ENCODE results near the gene SAMD5. TPM values are rescaled to one million over a fixed set of nuclear protein-coding genes. Genes with fewer than 3 reads are reported as not detected.

Gene SAMD5
- total RNA-seq, 4 donors from 2014 or later: 0.84 to 3.3 (median 2.3) TPM

DNA sequence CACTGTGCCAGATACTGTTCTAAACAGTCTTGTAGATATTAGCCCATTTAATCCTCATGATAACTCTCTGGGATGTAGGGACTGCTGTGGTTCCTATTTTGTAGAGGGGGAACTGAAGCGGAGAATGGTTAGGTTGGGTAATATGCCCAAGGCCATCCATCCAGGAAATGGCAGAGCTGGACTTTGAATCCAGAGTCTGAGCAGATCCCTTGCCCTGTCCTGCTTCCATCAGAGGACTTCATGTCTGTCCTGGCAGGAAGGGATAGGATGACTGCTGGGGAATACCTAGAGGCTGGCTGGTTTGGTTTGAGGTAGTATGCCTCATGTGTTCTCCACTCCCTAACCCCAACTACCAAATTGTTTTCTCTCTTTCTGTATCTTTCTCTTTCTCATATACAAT lies 44.6 kb downstream of the SAMD5 start:
- TF ChIP-seq EP300 (IDR thresholded peaks at IDR 0.05) (no peak), POLR2A (IDR thresholded peaks at IDR 0.05) (no peak)
- TF ChIP-seq, protein P1, sequence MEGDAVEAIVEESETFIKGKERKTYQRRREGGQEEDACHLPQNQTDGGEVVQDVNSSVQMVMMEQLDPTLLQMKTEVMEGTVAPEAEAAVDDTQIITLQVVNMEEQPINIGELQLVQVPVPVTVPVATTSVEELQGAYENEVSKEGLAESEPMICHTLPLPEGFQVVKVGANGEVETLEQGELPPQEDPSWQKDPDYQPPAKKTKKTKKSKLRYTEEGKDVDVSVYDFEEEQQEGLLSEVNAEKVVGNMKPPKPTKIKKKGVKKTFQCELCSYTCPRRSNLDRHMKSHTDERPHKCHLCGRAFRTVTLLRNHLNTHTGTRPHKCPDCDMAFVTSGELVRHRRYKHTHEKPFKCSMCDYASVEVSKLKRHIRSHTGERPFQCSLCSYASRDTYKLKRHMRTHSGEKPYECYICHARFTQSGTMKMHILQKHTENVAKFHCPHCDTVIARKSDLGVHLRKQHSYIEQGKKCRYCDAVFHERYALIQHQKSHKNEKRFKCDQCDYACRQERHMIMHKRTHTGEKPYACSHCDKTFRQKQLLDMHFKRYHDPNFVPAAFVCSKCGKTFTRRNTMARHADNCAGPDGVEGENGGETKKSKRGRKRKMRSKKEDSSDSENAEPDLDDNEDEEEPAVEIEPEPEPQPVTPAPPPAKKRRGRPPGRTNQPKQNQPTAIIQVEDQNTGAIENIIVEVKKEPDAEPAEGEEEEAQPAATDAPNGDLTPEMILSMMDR (IDR thresholded peaks at IDR 0.05): no peak
- no peak overlapping the region for H3K27ac ChIP-seq
- no peaks in the 10 kb centered on the region for H3K36me3 ChIP-seq
- WGBS, 2 donors: 100% methylated on average over 1 of the region's 1 CpG
- no peak for DNase-seq (ENCODE audit: low spot score in 2 of 2)
- H3K27me3 ChIP-seq: no peaks in the 10 kb centered on the region
- no peak overlapping the region for H3K4me3 ChIP-seq
- H3K9me3 ChIP-seq: no peaks in the 10 kb centered on the region
- H3K4me1 ChIP-seq: no peaks in the 10 kb centered on the region

DNA sequence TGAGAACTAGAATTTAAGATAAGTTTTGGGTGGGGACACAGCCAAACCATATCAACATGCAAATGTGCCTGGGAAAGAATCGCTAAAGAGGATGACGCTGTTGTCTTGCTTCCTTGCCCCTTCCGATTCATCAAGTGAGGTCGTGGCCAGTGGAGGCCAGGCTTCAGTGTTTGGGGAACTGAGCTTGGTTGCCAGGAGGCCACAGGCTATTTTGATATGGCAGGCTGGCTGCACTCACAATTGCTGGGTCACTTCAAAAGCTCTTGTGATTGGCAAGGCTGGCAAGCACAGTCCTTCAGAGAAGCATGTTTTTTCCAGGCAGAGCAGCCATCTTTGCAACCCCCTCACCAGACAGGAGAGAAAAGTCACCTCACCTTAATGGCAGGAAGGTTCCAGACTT lies 45.8 kb downstream of the SAMD5 start:
- H3K27me3 ChIP-seq: no peaks in the 10 kb centered on the region
- DNase-seq (ENCODE audit: low spot score in 2 of 2): no peak
- WGBS, 2 donors: 97 to 99% methylated on average over 4 of the region's 4 CpGs

DNA sequence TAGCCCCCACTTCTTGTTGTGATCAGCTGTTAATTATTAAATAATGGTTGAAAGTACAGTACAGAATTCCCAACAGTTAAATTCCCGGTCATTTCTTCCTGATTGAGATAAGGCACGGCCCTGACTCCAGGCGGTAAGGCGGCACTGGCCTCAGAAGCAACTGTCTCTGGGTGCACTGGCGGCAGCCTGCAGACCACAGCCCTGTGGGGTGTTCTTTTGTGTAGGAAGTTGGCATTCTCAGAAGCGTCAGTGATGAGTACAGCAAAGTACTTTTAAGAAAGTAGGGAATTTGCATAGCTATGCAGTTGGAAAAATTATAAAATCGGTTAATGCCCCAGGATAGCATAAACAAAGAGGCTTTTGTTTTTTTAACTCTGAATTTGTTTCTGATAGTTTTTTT lies 50.5 kb downstream of the SAMD5 start:
- Histone ChIP-seq H3K27ac (peak overlapping the region in 2 of 4 donors; percentile 15 to 58), H3K4me3 (peak overlapping the region in 2 of 4 donors; percentile 1 to 18), H3K4me1 (peaks cover 0 to 11% (median 0%) of the 10 kb centered on the region in 4 donors), H3K27me3 (no peaks in the 10 kb centered on the region), H3K36me3 (no peaks in the 10 kb centered on the region), H3K9me3 (no peaks in the 10 kb centered on the region)
- no peak for DNase-seq (ENCODE audit: low spot score in 2 of 2)
- 31 to 32% methylated on average over 7 of the region's 7 CpGs for WGBS, 2 donors
- TF ChIP-seq POLR2A (IDR thresholded peaks at IDR 0.05) (no peak), EP300 (IDR thresholded peaks at IDR 0.05) (no peak)
- TF ChIP-seq, protein P1 (IDR thresholded peaks at IDR 0.05): no peak

More for the DNA sequence above, 45.8 kb downstream of the SAMD5 start:
- Histone ChIP-seq H3K4me3 (no peak overlapping the region), H3K36me3 (no peaks in the 10 kb centered on the region), H3K27ac (no peak overlapping the region), H3K4me1 (peaks cover 0 to 6% (median 0%) of the 10 kb centered on the region in 4 donors), H3K9me3 (no peaks in the 10 kb centered on the region)
- TF ChIP-seq, protein P1 (IDR thresholded peaks at IDR 0.05): no peak
- TF ChIP-seq POLR2A (IDR thresholded peaks at IDR 0.05) (no peak), EP300 (IDR thresholded peaks at IDR 0.05) (no peak)

DNA sequence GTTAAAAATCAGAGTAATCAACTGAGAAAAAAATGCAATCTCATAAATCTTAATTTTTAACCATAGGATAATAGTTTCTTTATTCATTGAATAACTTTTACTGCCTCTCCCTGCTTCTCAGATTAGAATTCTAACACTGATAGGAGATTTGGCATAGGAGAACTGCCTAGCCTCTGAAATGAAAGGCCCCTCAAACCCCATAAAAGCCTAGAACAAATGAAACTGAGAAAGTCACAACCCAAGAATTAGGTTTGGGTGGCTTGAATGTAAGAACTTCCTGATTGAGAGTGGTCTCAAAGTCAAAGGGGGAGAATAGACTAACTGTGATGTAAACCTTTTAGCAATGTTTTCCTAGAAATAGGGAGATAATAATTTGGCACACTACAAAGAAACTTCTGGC lies 52.2 kb downstream of the SAMD5 start:
- Histone ChIP-seq H3K4me1 (peaks cover 0 to 11% (median 0%) of the 10 kb centered on the region in 4 donors), H3K27ac (no peak overlapping the region)
- TF ChIP-seq, protein P1 (IDR thresholded peaks at IDR 0.05): no peak
- TF ChIP-seq EP300 (IDR thresholded peaks at IDR 0.05) (no peak), POLR2A (IDR thresholded peaks at IDR 0.05) (no peak)

DNA sequence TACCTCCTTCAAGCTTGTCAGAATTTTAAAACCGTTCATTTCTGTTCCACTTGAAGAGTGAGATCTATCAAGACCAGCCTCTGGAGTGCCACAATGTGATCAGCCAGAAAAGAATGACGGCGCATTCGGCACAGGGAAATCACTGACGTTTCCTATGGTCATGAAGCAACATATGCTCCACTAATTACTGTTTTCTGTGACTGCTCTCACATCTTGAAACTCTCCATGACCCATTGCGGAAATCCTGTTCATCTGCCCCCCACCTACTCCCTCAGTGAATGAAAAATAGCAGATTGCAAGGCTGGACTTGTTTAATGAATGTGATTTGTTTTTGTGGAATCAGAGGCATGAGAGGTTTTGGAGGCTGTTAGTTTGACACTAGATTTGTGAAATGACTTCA lies 53.2 kb downstream of the SAMD5 start:
- Histone ChIP-seq H3K27me3 (no peaks in the 10 kb centered on the region), H3K4me3 (no peak overlapping the region), H3K36me3 (no peaks in the 10 kb centered on the region), H3K4me1 (peaks cover 0 to 16% (median 4%) of the 10 kb centered on the region in 4 donors), H3K9me3 (no peaks in the 10 kb centered on the region), H3K27ac (no peak overlapping the region)
- WGBS, 2 donors: 49 to 71% methylated on average over 6 of the region's 6 CpGs
- TF ChIP-seq EP300 (IDR thresholded peaks at IDR 0.05) (no peak), POLR2A (IDR thresholded peaks at IDR 0.05) (no peak)
- TF ChIP-seq, protein P1 (IDR thresholded peaks at IDR 0.05): no peak
- DNase-seq (ENCODE audit: low spot score in 2 of 2): no peak

More for the DNA sequence above, 52.2 kb downstream of the SAMD5 start:
- H3K4me3 ChIP-seq: no peak overlapping the region
- H3K27me3 ChIP-seq: no peaks in the 10 kb centered on the region
- DNase-seq (ENCODE audit: low spot score in 2 of 2): no peak
- H3K9me3 ChIP-seq: no peaks in the 10 kb centered on the region
- no peaks in the 10 kb centered on the region for H3K36me3 ChIP-seq
